PC-3 (cell line): ENCODE data around the gene PXMP4. TPM values are rescaled to one million over a fixed set of nuclear protein-coding genes. Genes with fewer than 3 reads are reported as not detected.

Source experiments
- ATAC-seq: fragments of 200-7000 bp; cut with Tn5 transposase; 2 replicates; pipeline ENCODE4 v1.9.1; 2020; ENCODE audit warnings: mild to moderate bottlenecking, moderate library complexity
- BruUV-seq: library from RNA; stranded (reverse); fragments of 400-500 nt; replicated peaks from 2 replicates; lab custom pipeline; 2021; lab: Mats Ljungman, UMichigan
- CTCF ChIA-PET: fragments of 300-600 bp; sonication (Branson Sonifier 250); formaldehyde crosslinking; loops from one replicate; lab custom pipeline; 2022; ENCODE audit warnings: antibody characterized with exemption; lab: Charles Lee
- POLR2A ChIA-PET: fragments of 300-600 bp; sonication (Branson Sonifier 250); formaldehyde crosslinking; loops from one replicate; lab custom pipeline; 2022; ENCODE audit warnings: antibody characterized with exemption; ENCODE audit not compliant: unreplicated experiment; lab: Charles Lee
- DNase-seq: peaks from one replicate; pipeline ENCODE4 v3.0.0-alpha.2; 2015
- H2AFZ ChIP-seq: fragments of 300-600 bp; sonication (generic); 2 replicates; pipeline ENCODE4 v1.6.0; 2016; ENCODE audit warnings: antibody characterized with exemption, low read length
- H3F3A ChIP-seq: fragments of 300-600 bp; sonication (generic); one replicate; pipeline ENCODE4 v1.6.0; 2017; ENCODE audit warnings: antibody characterized with exemption, low read length, control low read depth, mild to moderate bottlenecking; ENCODE audit not compliant: unreplicated experiment
- H3K27ac ChIP-seq: fragments of 300-600 bp; sonication (generic); 2 replicates; pipeline ENCODE4 v1.5.1; 2016; ENCODE audit warnings: mild to moderate bottlenecking, low read length
- H3K27me3 ChIP-seq: fragments of 300-600 bp; sonication (generic); 2 replicates; pipeline ENCODE4 v1.6.1; 2016; ENCODE audit warnings: low read length, mixed read lengths
- H3K36me3 ChIP-seq: fragments of 300-600 bp; sonication (generic); 2 replicates; pipeline ENCODE4 v1.6.1; 2016; ENCODE audit warnings: low read depth, mixed run types, low read length, mixed read lengths
- H3K4me1 ChIP-seq: fragments of 300-600 bp; sonication (generic); 2 replicates; pipeline ENCODE4 v1.5.1; 2016; ENCODE audit warnings: low read length; ENCODE audit not compliant: insufficient read depth
- H3K4me2 ChIP-seq: fragments of 300-600 bp; sonication (generic); 2 replicates; pipeline ENCODE4 v1.6.0; 2016; ENCODE audit warnings: low read length
- H3K4me3 ChIP-seq: fragments of 300-600 bp; sonication (generic); 2 replicates; pipeline ENCODE4 v1.5.1; 2016; ENCODE audit warnings: mild to moderate bottlenecking, low read length, mixed read lengths
- H3K79me2 ChIP-seq: fragments of 300-600 bp; sonication (generic); 2 replicates; pipeline ENCODE4 v1.6.1; 2017; ENCODE audit warnings: low read length, mixed read lengths
- H3K9ac ChIP-seq: fragments of 300-600 bp; sonication (generic); 2 replicates; pipeline ENCODE4 v1.6.0; 2016; ENCODE audit warnings: mild to moderate bottlenecking, low read length
- H3K9me2 ChIP-seq: fragments of 300-600 bp; sonication (generic); replicated peaks from 2 replicates; pipeline ENCODE4 v1.6.1; 2016; ENCODE audit warnings: mixed run types, low read length, mixed read lengths
- H3K9me3 ChIP-seq: fragments of 300-600 bp; sonication (generic); 2 replicates; pipeline ENCODE4 v1.6.1; 2016; ENCODE audit warnings: low read length, mixed read lengths
- H4K20me1 ChIP-seq: fragments of 300-600 bp; sonication (generic); 2 replicates; pipeline ENCODE4 v1.6.1; 2016; ENCODE audit warnings: low read length, mixed read lengths
- CTCF ChIP-seq: fragments of 300-600 bp; sonication (generic); conservative IDR thresholded peaks from 2 replicates; pipeline ENCODE4 v1.5.1; 2017; ENCODE audit warnings: antibody characterized with exemption, low read depth, mild to moderate bottlenecking, low read length
- EZH2 ChIP-seq: fragments of 300-600 bp; sonication (generic); IDR thresholded peaks from one replicate; pipeline ENCODE4 v1.6.1; 2017; ENCODE audit warnings: antibody characterized with exemption, mild to moderate bottlenecking, low read length; ENCODE audit not compliant: unreplicated experiment
- EZH2phosphoT487 ChIP-seq: fragments of 300-600 bp; sonication (generic); IDR thresholded peaks from 2 replicates; pipeline ENCODE4 v1.6.1; 2018; ENCODE audit warnings: mild to moderate bottlenecking, antibody characterized with exemption, low read length, borderline replicate concordance
- intact Hi-C: fragments of 100-400 bp; cut with micrococcal nuclease; formaldehyde crosslinking; loops from 2 replicates; pipeline ENCODE4 v1.9.0; 2023
- total RNA-seq: library from RNA; depleted of rRNA; stranded (reverse); fragments of >200 nt; gene quantifications from 2 replicates; pipeline ENCODE4 v1.2.3, GENCODE V29; 2014

The PXMP4 gene
- total RNA-seq, 1 experiment from 2014 or later: not detected

- no peak for DNase-seq
- Histone ChIP-seq H3K4me2 (peak overlapping the region; percentile 34; the same call in 1 of the 2 replicates), H2AFZ (no peak overlapping the region), H3K27me3 (no peaks in the 10 kb centered on the region), H3K27ac (no peak overlapping the region), H3K9me3 (no peaks in the 10 kb centered on the region), H3K79me2 (no peaks in the 10 kb centered on the region), H3K9ac (no peak overlapping the region), H3K9me2 (no peaks in the 10 kb centered on the region), H3K36me3 (no peaks in the 10 kb centered on the region), H3K4me1 (peaks cover 6% of the 10 kb centered on the region; the same call in 1 of the 2 replicates), H4K20me1 (no peaks in the 10 kb centered on the region), H3K4me3 (no peak overlapping the region), H3F3A (no peaks in the 10 kb centered on the region)
- intact Hi-C loops: no loop called here
- no TSS peak for BruUV-seq
- ChIA-PET POLR2A (no interaction called here), CTCF (no interaction called here)
- no peak for ATAC-seq
- TF ChIP-seq EZH2phosphoT487 (no peak), CTCF (no peak), EZH2 (no peak)
Measured at GRCh38 chr20:33709905-33710541, 10.1 kb downstream of the PXMP4 start.

GRCh38 chr20:33709398-33709797, 10.7 kb downstream of the PXMP4 start:
- H3K4me1 ChIP-seq: peaks cover 6% of the 10 kb centered on the region; the same call in 1 of the 2 replicates
- H3K9ac ChIP-seq: no peak overlapping the region
- no peak for ATAC-seq
- BruUV-seq: no TSS peak
- no peak overlapping the region for H3K4me3 ChIP-seq
- TF ChIP-seq EZH2 (no peak), EZH2phosphoT487 (no peak), CTCF (no peak)
- intact Hi-C loops: no loop called here
- no peaks in the 10 kb centered on the region for H3K9me3 ChIP-seq
- CTCF ChIA-PET: no interaction called here
- POLR2A ChIA-PET: no interaction called here
- no peaks in the 10 kb centered on the region for H4K20me1 ChIP-seq
- H3K27ac ChIP-seq: no peak overlapping the region
- no peak overlapping the region for H3K4me2 ChIP-seq
- no peak overlapping the region for H2AFZ ChIP-seq
- no peaks in the 10 kb centered on the region for H3K36me3 ChIP-seq
- H3K27me3 ChIP-seq: no peaks in the 10 kb centered on the region
- H3K9me2 ChIP-seq: no peaks in the 10 kb centered on the region
- H3F3A ChIP-seq: no peaks in the 10 kb centered on the region
- DNase-seq: no peak
- no peaks in the 10 kb centered on the region for H3K79me2 ChIP-seq

GRCh38 chr20:33707668-33708067, 12.4 kb downstream of the PXMP4 start:
- POLR2A ChIA-PET: no interaction called here
- no peak overlapping the region for H3K27ac ChIP-seq
- DNase-seq (no peak), ATAC-seq (no peak)
- no peaks in the 10 kb centered on the region for H3K9me2 ChIP-seq
- H3K4me2 ChIP-seq: no peak overlapping the region
- TF ChIP-seq EZH2: no peak
- TF ChIP-seq EZH2phosphoT487: no peak
- no peak for TF ChIP-seq CTCF
- no peaks in the 10 kb centered on the region for H3K79me2 ChIP-seq
- intact Hi-C loops: no loop called here
- peaks cover 6% of the 10 kb centered on the region; the same call in 1 of the 2 replicates for H3K4me1 ChIP-seq
- H3F3A ChIP-seq: no peaks in the 10 kb centered on the region
- no peak overlapping the region for H3K4me3 ChIP-seq
- H3K27me3 ChIP-seq: no peaks in the 10 kb centered on the region
- H3K36me3 ChIP-seq: no peaks in the 10 kb centered on the region
- no peak overlapping the region for H3K9ac ChIP-seq
- H4K20me1 ChIP-seq: no peaks in the 10 kb centered on the region
- CTCF ChIA-PET: no interaction called here
- H2AFZ ChIP-seq: no peak overlapping the region
- BruUV-seq: no TSS peak
- no peaks in the 10 kb centered on the region for H3K9me3 ChIP-seq
